MM.1S (cell line): ENCODE results near the gene WAC.

Source experiments
- DNase-seq: peaks from one replicate; pipeline ENCODE4 v3.0.0-alpha.2; 2015
- H2AFZ ChIP-seq: fragments of 300-600 bp; sonication (generic); 2 replicates; pipeline ENCODE4 v1.6.0; 2016; ENCODE audit warnings: antibody characterized with exemption, low read length
- H3F3A ChIP-seq: fragments of 300-600 bp; sonication (generic); 2 replicates; pipeline ENCODE4 v1.6.1; 2016; ENCODE audit warnings: mild to moderate bottlenecking, antibody characterized with exemption, low read length, moderate library complexity, mixed read lengths; ENCODE audit not compliant: insufficient read depth
- H3K27ac ChIP-seq: fragments of 300-600 bp; sonication (generic); 2 replicates; pipeline ENCODE4 v1.5.1; 2016; ENCODE audit warnings: mild to moderate bottlenecking, low read length
- H3K27me3 ChIP-seq: fragments of 300-600 bp; sonication (generic); replicated peaks from 2 replicates; pipeline ENCODE4 v1.6.0; 2016; ENCODE audit warnings: low read length; ENCODE audit not compliant: insufficient read depth
- H3K36me3 ChIP-seq: fragments of 300-600 bp; sonication (generic); replicated peaks from 2 replicates; pipeline ENCODE4 v1.6.1; 2016; ENCODE audit warnings: mild to moderate bottlenecking, low read length, mixed read lengths; ENCODE audit not compliant: insufficient read depth
- H3K4me1 ChIP-seq: fragments of 300-600 bp; sonication (generic); 2 replicates; pipeline ENCODE4 v1.6.1; 2016; ENCODE audit warnings: low read length, mixed read lengths
- H3K4me2 ChIP-seq: fragments of 300-600 bp; sonication (generic); 2 replicates; pipeline ENCODE4 v1.6.0; 2016; ENCODE audit warnings: low read depth, low read length
- H3K4me3 ChIP-seq: fragments of 300-600 bp; sonication (generic); 2 replicates; pipeline ENCODE4 v1.5.1; 2016; ENCODE audit warnings: low read length, mixed read lengths
- H3K79me2 ChIP-seq: fragments of 300-600 bp; sonication (generic); 2 replicates; pipeline ENCODE4 v1.6.1; 2016; ENCODE audit warnings: mixed run types, low read length, mixed read lengths
- H3K9ac ChIP-seq: fragments of 300-600 bp; sonication (generic); 2 replicates; pipeline ENCODE4 v1.6.1; 2016; ENCODE audit warnings: low read length, mixed read lengths
- H3K9me2 ChIP-seq: fragments of 300-600 bp; sonication (generic); replicated peaks from 2 replicates; pipeline ENCODE4 v1.6.1; 2016; ENCODE audit warnings: mild to moderate bottlenecking, low read length, mixed read lengths; ENCODE audit not compliant: insufficient read depth
- H3K9me3 ChIP-seq: fragments of 300-600 bp; sonication (generic); replicated peaks from 2 replicates; pipeline ENCODE4 v1.6.1; 2016; ENCODE audit warnings: mild to moderate bottlenecking, low read length, mixed read lengths; ENCODE audit not compliant: insufficient read depth
- H4K20me1 ChIP-seq: fragments of 300-600 bp; sonication (generic); 2 replicates; pipeline ENCODE4 v1.6.1; 2016; ENCODE audit warnings: mild to moderate bottlenecking, low read length, moderate library complexity, mixed read lengths; ENCODE audit not compliant: insufficient read depth
- EZH2 ChIP-seq: fragments of 300-600 bp; sonication (generic); optimal IDR thresholded peaks from 2 replicates; pipeline ENCODE3; 2017; ENCODE audit warnings: low read depth, mild to moderate bottlenecking, antibody characterized with exemption, low read length, mixed read lengths
- EZH2phosphoT487 ChIP-seq: fragments of 300-600 bp; sonication (generic); IDR thresholded peaks from 2 replicates; pipeline ENCODE4 v1.6.1; 2018; ENCODE audit warnings: antibody characterized with exemption, low read length
- TF ChIP-seq, protein P1 (sequence below): fragments of 300-600 bp; sonication (generic); IDR thresholded peaks from 2 replicates; pipeline ENCODE4 v1.5.1; 2016; ENCODE audit warnings: antibody characterized with exemption, low read length, mixed read lengths

The WAC gene

DNA sequence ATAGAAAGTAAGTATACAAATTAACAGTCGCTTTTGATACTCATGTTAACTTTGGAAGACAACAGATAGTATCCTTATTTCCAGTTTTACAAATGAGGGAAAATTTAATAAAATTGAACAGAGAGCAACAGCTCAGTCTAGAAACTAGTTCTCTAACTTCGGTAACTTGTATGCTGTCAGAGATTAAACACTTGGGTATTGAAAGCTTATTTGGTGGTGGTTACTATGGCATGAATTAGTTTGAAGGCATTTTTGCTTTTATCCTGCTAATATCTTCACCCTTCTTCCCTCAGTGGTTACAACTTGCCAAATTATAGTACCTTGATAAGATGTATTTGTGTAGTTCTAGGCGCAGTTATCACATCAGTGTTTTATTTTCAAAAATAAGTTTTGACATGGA lies 7.2 kb downstream of the WAC start:
- Histone ChIP-seq H3K36me3 (peaks cover 28% of the 10 kb centered on the region; the same call in 1 of the 2 replicates), H3K27ac (no peak overlapping the region), H3K9me3 (no peaks in the 10 kb centered on the region), H3K4me1 (peaks cover 42% of the 10 kb centered on the region), H3F3A (0 out of 2 replicates have a peak, but pooled peaks cover 6% of the 10 kb centered on the region), H3K9me2 (no peaks in the 10 kb centered on the region), H2AFZ (no peak overlapping the region), H3K9ac (no peak overlapping the region), H3K4me2 (no peak overlapping the region), H4K20me1 (peaks cover 23% of the 10 kb centered on the region), H3K79me2 (peaks cover 100% of the 10 kb centered on the region), H3K27me3 (no peaks in the 10 kb centered on the region), H3K4me3 (no peak overlapping the region)
- TF ChIP-seq, protein P1, sequence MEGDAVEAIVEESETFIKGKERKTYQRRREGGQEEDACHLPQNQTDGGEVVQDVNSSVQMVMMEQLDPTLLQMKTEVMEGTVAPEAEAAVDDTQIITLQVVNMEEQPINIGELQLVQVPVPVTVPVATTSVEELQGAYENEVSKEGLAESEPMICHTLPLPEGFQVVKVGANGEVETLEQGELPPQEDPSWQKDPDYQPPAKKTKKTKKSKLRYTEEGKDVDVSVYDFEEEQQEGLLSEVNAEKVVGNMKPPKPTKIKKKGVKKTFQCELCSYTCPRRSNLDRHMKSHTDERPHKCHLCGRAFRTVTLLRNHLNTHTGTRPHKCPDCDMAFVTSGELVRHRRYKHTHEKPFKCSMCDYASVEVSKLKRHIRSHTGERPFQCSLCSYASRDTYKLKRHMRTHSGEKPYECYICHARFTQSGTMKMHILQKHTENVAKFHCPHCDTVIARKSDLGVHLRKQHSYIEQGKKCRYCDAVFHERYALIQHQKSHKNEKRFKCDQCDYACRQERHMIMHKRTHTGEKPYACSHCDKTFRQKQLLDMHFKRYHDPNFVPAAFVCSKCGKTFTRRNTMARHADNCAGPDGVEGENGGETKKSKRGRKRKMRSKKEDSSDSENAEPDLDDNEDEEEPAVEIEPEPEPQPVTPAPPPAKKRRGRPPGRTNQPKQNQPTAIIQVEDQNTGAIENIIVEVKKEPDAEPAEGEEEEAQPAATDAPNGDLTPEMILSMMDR, result no peak
- no peak for TF ChIP-seq EZH2
- no peak for DNase-seq

DNA sequence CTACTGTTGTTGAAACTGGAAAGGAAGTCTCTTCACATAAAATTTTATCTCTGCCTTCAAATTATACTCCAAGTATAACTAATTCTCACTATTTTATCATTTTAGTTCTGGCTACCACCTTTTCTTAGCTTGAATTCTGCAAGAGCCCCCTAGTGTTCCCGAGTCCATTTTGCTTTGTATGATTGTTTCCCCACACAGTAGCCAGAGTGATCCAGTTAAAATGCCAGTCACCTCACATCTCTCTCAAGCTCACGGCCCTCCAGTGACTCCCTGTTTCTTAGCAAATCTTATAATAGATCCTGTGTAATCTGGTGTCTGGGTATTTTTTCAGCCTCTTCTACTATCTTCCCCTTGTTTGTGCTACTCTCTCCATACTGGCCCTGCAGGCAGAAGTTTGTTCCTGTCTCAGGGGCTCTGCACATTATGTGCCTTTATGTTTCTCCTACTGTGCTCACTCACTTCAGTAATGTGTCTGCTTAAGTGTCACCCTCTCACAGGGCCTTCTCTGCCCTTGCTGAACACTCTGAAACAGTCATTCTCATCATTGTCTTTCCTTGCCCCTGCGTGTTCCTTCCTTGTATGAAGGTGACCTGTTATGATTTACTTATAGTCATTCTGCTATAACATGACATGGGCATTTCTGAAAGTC lies 8.9 kb downstream of the WAC start:
- no peak overlapping the region for H3K27ac ChIP-seq
- no peak overlapping the region for H2AFZ ChIP-seq
- no peaks in the 10 kb centered on the region for H3K9me3 ChIP-seq
- no peak overlapping the region for H3K4me2 ChIP-seq
- H4K20me1 ChIP-seq, result peaks cover 25% of the 10 kb centered on the region
- peaks cover 100% of the 10 kb centered on the region for H3K79me2 ChIP-seq
- no peaks in the 10 kb centered on the region for H3K27me3 ChIP-seq
- DNase-seq, result no peak
- H3K9me2 ChIP-seq, result no peaks in the 10 kb centered on the region
- peaks cover 35% of the 10 kb centered on the region for H3K4me1 ChIP-seq
- TF ChIP-seq EZH2phosphoT487 (no peak), EZH2 (no peak)
- TF ChIP-seq, protein P1, result no peak
- H3K9ac ChIP-seq, result no peak overlapping the region
- 0 out of 2 replicates have a peak, but pooled peaks cover 13% of the 10 kb centered on the region for H3F3A ChIP-seq
- no peak overlapping the region for H3K4me3 ChIP-seq
- H3K36me3 ChIP-seq, result peaks cover 24% of the 10 kb centered on the region; the same call in 1 of the 2 replicates

DNA sequence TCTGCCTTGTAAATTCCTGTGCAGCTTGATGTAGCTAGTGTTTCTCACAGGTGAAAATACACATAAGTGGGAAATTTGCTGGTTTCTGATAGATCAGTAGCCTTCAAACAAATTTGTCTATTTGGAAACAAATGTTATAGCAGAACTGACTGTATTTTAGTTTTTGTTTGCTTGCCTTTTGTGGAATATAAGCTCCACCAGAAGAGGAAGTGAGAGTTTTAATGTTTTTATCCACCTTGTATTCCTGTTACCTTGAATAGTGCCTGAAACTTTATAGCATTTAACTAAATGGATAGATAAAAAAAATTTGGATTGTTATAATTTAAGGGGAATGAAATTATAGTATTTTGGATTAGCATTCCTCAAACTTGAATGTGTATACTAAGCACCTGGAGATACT lies 9.8 kb downstream of the WAC start:
- Histone ChIP-seq H3K4me1 (peaks cover 30% of the 10 kb centered on the region), H3K79me2 (peaks cover 99% of the 10 kb centered on the region), H2AFZ (no peak overlapping the region), H3K27me3 (no peaks in the 10 kb centered on the region), H3K27ac (no peak overlapping the region), H3K4me2 (no peak overlapping the region), H3K9me2 (no peaks in the 10 kb centered on the region), H3K36me3 (peaks cover 16% of the 10 kb centered on the region; the same call in 1 of the 2 replicates), H3K9me3 (no peaks in the 10 kb centered on the region), H3K9ac (no peak overlapping the region), H3F3A (0 out of 2 replicates have a peak, but pooled peaks cover 13% of the 10 kb centered on the region), H4K20me1 (peaks cover 17% of the 10 kb centered on the region), H3K4me3 (no peak overlapping the region)
- TF ChIP-seq, protein P1, result no peak
- TF ChIP-seq EZH2 (no peak), EZH2phosphoT487 (no peak)
- DNase-seq, result no peak
